Measurements from ENCODE around the gene TBX15. TPM values are rescaled to one million over a fixed set of nuclear protein-coding genes. Genes with fewer than 3 reads are reported as not detected.

The TBX15 gene
- total RNA-seq, 1 experiment from 2014 or later: 1.9 TPM

GRCh38 chr1:119004129-119004527 lies 16.0 kb upstream of the TBX15 start:
- no peak overlapping the region for H3K4me3 ChIP-seq (ENCODE audit: low read depth in 2 of 2, low read length in 2 of 2)
- no peak overlapping the region for H3K27ac ChIP-seq (ENCODE audit: low read length)
- POLR2A ChIA-PET: no interaction called here
- intact Hi-C loops (cut with micrococcal nuclease; ENCODE audit: unreplicated experiment) (loop anchor here (10.0 kb wide), 1 partner anchor 849 kb away; no protein-coding TSS in a partner anchor), in situ Hi-C loops (cut with HindIII; ENCODE audit: low pct_unique_long_range_greater_than_20kb, low sequenced_read_pairs) (no loop called here)
- H3K27me3 ChIP-seq (ENCODE audit: control insufficient read depth, insufficient read depth, low read length): no peaks in the 10 kb centered on the region; the same call in 1 of the 2 replicates
- TF ChIP-seq POLR2AphosphoS5 (IDR thresholded peaks at IDR 0.05; ENCODE audit: low read depth, low read length) (no peak), CTCF (IDR thresholded peaks at IDR 0.05) (no peak), REST (IDR thresholded peaks at IDR 0.05; ENCODE audit: insufficient read depth in 1 of 2, low read depth in 2 of 2, low read length in 1 of 2) (no peak), SIN3A (IDR thresholded peaks at IDR 0.05; ENCODE audit: borderline replicate concordance, insufficient read depth, low read depth, low read length) (no peak), TCF7L2 (IDR thresholded peaks at IDR 0.05; ENCODE audit: low read depth, low read length) (no peak)
- H3K4me1 ChIP-seq (ENCODE audit: control insufficient read depth, insufficient read depth, low read length): no peaks in the 10 kb centered on the region
- CTCF ChIA-PET: no interaction called here
- DNase-seq (ENCODE audit: low read depth, low spot score) (no peak), ATAC-seq (no peak)
- no peaks in the 10 kb centered on the region for H3K9me3 ChIP-seq (ENCODE audit: control insufficient read depth, insufficient read depth, low read depth, low read length)
- no TSS peak for BruUV-seq (replicated peaks)
- H3K36me3 ChIP-seq (ENCODE audit: control insufficient read depth, insufficient read depth, low read length): no peaks in the 10 kb centered on the region

- H3K27me3 ChIP-seq (ENCODE audit: control insufficient read depth, insufficient read depth, low read length): no peaks in the 10 kb centered on the region; the same call in 1 of the 2 replicates
- DNase-seq (ENCODE audit: low read depth, low spot score): no peak
- H3K4me3 ChIP-seq (ENCODE audit: low read depth in 2 of 2, low read length in 2 of 2): no peak overlapping the region
- POLR2A ChIA-PET: interaction anchor here (0.7 kb wide), 1 partner anchor 34 kb away, joined by 8 read pairs; no protein-coding TSS in a partner anchor
- no peak overlapping the region for H3K27ac ChIP-seq (ENCODE audit: low read length)
- H3K9me3 ChIP-seq (ENCODE audit: control insufficient read depth, insufficient read depth, low read depth, low read length): no peaks in the 10 kb centered on the region
- BruUV-seq (replicated peaks): no TSS peak
- ATAC-seq: no peak
- no peak for TF ChIP-seq REST (IDR thresholded peaks at IDR 0.05; ENCODE audit: insufficient read depth in 1 of 2, low read depth in 2 of 2, low read length in 1 of 2)
- TF ChIP-seq POLR2AphosphoS5 (IDR thresholded peaks at IDR 0.05; ENCODE audit: low read depth, low read length): no peak
- no peak for TF ChIP-seq SIN3A (IDR thresholded peaks at IDR 0.05; ENCODE audit: borderline replicate concordance, insufficient read depth, low read depth, low read length)
- TF ChIP-seq TCF7L2 (IDR thresholded peaks at IDR 0.05; ENCODE audit: low read depth, low read length): no peak
- TF ChIP-seq CTCF (IDR thresholded peaks at IDR 0.05): no peak
- in situ Hi-C loops (cut with HindIII; ENCODE audit: low pct_unique_long_range_greater_than_20kb, low sequenced_read_pairs): no loop called here
- intact Hi-C loops (cut with micrococcal nuclease; ENCODE audit: unreplicated experiment): loop anchor here (10.0 kb wide), 1 partner anchor 849 kb away; no protein-coding TSS in a partner anchor
- no peaks in the 10 kb centered on the region for H3K4me1 ChIP-seq (ENCODE audit: control insufficient read depth, insufficient read depth, low read length)
- CTCF ChIA-PET: interaction anchor here (0.7 kb wide), 2 partner anchors 9 to 81 kb away, joined by 3 to 8 read pairs; no protein-coding TSS in a partner anchor
- H3K36me3 ChIP-seq (ENCODE audit: control insufficient read depth, insufficient read depth, low read length): no peaks in the 10 kb centered on the region
Observed at GRCh38 chr1:119003413-119004128, 15.4 kb upstream of the TBX15 start.
